Lower leg skin (tissue), 4 donors: Measurements from ENCODE around the gene SLC17A9. TPM values are rescaled to one million over a fixed set of nuclear protein-coding genes. Genes with fewer than 3 reads are reported as not detected.

Experiments used
- DNase-seq, 2 donors: peaks; one replicate each; pipeline ENCODE4 v3.0.0-alpha.2; 2019; ENCODE audit warnings: low spot score in 2 of 2
- H3K4me3 ChIP-seq: fragments of 200-600 bp; sonication (generic); 2 replicates; pipeline ENCODE4 v1.5.1; 2017; ENCODE audit warnings: mild to moderate bottlenecking, low read depth; ENCODE audit not compliant: poor library complexity, severe bottlenecking
- CTCF ChIP-seq, 3 donors: fragments of 450-650 bp; IDR thresholded peaks; one replicate each; pipeline ENCODE4 v1.5.1; 2016; ENCODE audit warnings: antibody characterized with exemption in 3 of 3, mild to moderate bottlenecking in 3 of 3, moderate library complexity in 2 of 3
- POLR2A ChIP-seq, 2 donors: fragments of 450-650 bp; IDR thresholded peaks; one replicate each; pipeline ENCODE4 v1.6.1; 2016 to 2017; ENCODE audit warnings: antibody characterized with exemption in 2 of 2, mild to moderate bottlenecking in 1 of 2, moderate library complexity in 1 of 2
- WGBS, 2 donors: methylation state at CpG; one replicate each; pipeline ENCODE4 v1.1.5; 2018; 5-methylcytosine and 5-hydroxymethylcytosine counted together
- intact Hi-C: fragments of 100-400 bp; cut with DNase I; formaldehyde crosslinking; loops from one replicate; pipeline ENCODE4 v1.15.0; 2023; ENCODE audit warnings: low total_unique reads
- total RNA-seq, 4 donors: library from RNA; depleted of rRNA; stranded (reverse); fragments of >200 nt; gene quantifications; one replicate each; pipeline ENCODE4 v1.1.0, GENCODE V29; 2016

Gene SLC17A9
- total RNA-seq, 4 donors from 2014 or later = 0.46 to 1.1 (median 0.73) TPM

GRCh38 chr20:62927128-62927705, 25.3 kb upstream of the SLC17A9 start:
- TF ChIP-seq POLR2A (IDR thresholded peaks at IDR 0.05) (no peak), CTCF (IDR thresholded peaks at IDR 0.05) (no peak)
- WGBS, 2 donors = 74 to 82% methylated on average over 12 of the region's 12 CpGs
- no peak overlapping the region for H3K4me3 ChIP-seq
- intact Hi-C loops = no loop called here
- DNase-seq = no peak

GRCh38 chr20:62928246-62928939, 24.1 kb upstream of the SLC17A9 start:
- DNase-seq = no peak
- no peak for TF ChIP-seq POLR2A (IDR thresholded peaks at IDR 0.05)
- TF ChIP-seq CTCF (IDR thresholded peaks at IDR 0.05) = no peak
- intact Hi-C loops = no loop called here
- H3K4me3 ChIP-seq = peak overlapping the region; percentile 11
- WGBS, 2 donors = 43 to 54% methylated on average over 14 of the region's 14 CpGs

GRCh38 chr20:62929051-62929538, 23.4 kb upstream of the SLC17A9 start:
- 1 to 2% methylated on average over 31 to 44 of the region's 44 CpGs for WGBS, 2 donors
- peak overlapping the region; percentile 11 for H3K4me3 ChIP-seq
- intact Hi-C loops = no loop called here
- TF ChIP-seq CTCF (IDR thresholded peaks at IDR 0.05) = no peak
- TF ChIP-seq POLR2A (IDR thresholded peaks at IDR 0.05) = no peak
- peak; percentile 41 to 92 for DNase-seq

GRCh38 chr20:62931464-62931863, 21.0 kb upstream of the SLC17A9 start:
- TF ChIP-seq POLR2A (IDR thresholded peaks at IDR 0.05) (no peak), CTCF (IDR thresholded peaks at IDR 0.05) (no peak)
- intact Hi-C loops = no loop called here

GRCh38 chr20:62933966-62934365, 18.5 kb upstream of the SLC17A9 start:
- no peak overlapping the region for H3K4me3 ChIP-seq
- no peak for TF ChIP-seq POLR2A (IDR thresholded peaks at IDR 0.05)
- no peak for TF ChIP-seq CTCF (IDR thresholded peaks at IDR 0.05)
- intact Hi-C loops = no loop called here
- WGBS, 2 donors = 63 to 74% methylated on average over 3 of the region's 3 CpGs
- DNase-seq = no peak

More at GRCh38 chr20:62931464-62931863, 21.0 kb upstream of the SLC17A9 start:
- no peak for DNase-seq
- H3K4me3 ChIP-seq = no peak overlapping the region
- 83 to 84% methylated on average over 9 of the region's 9 CpGs for WGBS, 2 donors
